Germinal center (tissue), 1 donor: Measurements from ENCODE around the gene POU2F2.

Source experiments
- DNase-seq: peaks from one replicate; pipeline ENCODE4 v3.0.0; 2012; ENCODE audit warnings: mixed read lengths, low spot score

The POU2F2 gene

DNA sequence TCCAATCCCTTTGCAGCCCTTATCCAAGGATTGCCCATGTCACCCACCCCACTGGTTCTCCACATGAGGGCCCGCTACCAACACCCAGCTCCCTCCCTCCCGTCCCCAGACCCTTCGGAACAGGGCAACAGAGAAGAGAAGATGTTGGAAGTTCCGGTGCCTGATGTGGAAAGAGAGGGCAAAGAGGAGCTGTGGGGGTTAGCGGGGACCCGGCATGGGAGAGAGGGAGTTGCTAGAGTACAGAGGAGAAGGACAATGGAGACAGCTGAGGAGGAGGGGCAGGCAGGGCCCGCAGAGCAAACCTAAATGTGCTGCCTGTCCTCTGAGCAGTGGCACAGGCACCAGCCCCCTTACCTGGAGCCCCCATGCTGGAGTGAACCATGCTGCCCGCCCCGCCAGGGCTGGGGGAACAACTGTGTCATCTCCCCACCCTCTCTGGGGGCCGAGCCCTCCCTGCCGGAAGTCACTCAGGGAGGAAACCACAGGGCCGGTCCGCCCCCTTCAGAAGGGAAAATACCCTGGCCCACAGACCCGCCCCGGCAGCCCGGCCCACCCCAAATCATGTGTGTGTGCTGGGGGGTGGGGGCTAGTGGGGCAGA, at the start of gene POU2F2:
Gene POU2F2, minus strand, starts transcription at position 417 of the 599 bp plus-strand sequence. Its CDS starts 35 bp downstream, at position 382.
- DNase-seq: peak; percentile 83

DNA sequence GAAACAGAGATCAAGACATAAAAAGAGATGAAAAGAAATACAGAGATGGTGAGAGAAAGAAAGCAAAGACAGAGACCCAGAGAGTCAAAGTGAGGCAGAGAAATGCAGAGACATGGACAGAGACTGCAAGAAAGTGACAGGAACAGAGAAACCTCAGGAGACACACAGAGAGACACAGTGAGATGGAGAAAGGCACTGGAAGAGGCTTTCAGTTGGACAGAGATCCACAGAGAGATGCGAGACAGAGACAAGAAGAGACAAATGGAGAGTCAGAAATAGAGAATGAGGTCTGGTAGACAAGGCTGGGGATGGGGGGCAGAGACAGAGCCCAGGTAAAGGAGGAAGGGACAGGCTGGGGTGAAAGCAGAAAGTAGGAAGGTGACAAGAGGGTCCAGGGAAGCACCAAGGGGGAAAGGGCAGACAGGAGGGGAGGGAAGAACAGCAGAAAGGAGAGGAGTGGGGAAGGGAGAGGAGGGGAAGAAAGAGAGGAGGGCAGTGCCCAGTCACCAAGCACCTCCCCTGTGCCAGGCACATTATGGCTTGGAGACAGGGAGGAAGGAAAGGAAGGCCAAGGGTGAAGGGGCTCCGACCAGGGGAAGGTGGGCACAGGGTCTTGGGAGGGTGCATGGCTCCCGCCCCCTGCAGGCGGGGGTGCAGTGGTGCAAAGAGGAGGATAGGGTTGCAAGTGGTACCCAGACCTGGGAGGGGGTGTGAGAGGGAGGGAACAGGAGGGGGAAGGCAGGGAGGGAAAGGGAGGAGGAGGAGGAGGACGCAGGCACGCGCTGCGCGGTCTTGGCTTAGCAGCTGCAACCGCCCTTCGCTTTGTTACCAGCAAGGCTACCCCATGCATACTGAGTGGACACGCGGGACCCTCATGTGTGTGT, 46.8 kb upstream of the POU2F2 start:
- peak; percentile 66 for DNase-seq

DNA sequence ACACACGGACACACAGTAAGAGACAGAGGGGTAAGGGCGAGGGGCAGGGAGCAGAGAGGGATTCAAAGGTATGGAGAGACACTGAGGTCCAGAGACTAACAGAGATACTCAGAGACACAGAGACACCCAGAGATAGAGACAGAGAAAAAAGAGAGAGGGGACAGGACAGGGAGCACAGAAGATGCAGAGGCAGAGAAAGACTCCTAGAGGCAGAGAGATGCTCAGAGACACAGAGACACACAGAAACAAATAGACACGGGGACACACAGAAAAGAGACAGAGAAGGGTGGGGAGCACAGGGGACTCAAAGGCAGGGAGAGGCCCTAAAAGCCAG, 45.4 kb upstream of the POU2F2 start:
- DNase-seq: no peak

DNA sequence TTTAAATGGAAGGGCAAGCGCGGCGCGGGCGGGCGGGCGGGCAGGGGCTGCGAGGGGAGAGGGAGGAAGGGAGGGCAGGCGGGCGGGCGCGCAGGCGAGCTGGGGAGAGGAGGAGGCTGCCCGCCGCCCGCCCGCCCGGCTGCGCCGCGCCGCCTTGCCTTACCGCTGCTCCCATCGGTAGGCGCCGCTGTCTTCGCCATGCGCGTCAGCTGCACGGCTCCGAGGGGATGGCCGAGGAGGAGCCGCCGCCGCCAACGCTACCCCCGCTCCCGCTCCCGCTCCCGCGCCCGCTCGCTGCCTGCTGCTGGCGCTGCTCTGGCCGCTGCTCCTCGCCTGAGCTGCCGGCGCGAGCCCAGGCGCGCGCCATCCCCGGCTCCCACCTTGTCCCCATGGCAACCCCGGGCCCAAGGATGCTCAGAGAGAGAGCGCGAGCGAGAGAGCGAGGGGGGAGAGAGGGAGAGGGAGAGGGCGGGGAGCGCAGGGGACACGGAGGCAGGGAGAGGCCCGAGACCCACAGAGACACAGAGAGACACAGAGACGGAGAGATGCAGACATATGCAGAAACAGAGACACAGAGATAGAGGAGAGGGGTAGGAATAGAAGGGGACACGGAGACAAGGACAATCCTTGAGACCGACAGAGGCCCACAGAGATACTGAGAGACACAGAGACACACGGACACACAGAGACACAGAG, 44.9 kb upstream of the POU2F2 start:
- peak; percentile 77 for DNase-seq

DNA sequence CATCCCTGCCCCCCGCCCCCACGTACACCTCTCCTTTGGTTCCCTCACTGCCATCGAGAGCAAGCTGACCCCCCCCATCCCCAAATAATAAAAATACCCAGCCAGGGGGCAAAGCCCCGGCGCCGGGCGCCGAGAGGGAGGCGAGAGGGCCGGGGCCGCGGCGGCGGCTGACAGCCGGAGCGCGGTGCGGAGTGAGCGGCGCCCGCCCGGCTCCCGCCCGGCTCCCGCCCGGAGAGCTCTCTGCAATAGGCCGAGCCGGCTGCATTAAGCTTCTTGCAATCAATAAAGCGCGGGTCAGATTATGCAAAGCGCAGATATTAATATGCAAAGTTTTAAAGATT, 44.4 kb upstream of the POU2F2 start:
- no peak for DNase-seq

DNA sequence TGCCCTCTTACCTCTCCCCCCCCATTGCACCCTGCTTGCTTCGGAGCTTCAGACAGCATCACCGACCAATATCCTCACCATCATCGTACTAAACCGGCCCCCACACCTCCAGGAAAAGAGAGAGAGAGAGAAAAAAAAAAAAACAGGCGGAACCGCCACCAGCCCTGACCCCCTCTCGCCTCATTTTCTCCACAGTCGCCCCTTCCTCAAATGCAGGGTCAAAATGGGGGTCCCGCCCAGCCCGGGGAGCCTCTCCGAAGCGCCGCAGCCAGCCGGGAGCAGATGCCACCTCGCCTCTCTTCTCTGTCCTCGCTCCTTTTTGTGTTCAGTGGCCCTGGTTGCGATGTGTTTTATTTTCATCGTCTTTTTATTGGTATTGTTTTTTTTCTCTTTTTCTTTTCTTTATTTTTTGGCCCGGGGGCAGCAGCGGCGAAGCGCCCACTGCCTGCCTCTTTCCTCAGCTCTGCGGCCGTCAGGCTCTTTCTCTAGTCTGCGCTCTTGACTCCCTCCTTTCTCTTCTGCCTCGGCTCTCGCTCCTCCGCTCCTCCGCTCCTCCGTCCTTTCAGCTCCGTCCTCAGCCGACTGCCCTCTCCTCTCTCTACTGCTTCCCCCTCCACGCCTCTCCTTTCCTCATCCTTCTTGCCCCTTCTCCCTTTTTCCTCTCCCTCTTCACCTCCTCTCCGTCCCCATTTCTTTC, 43.9 kb upstream of the POU2F2 start:
- peak; percentile 33 for DNase-seq

DNA sequence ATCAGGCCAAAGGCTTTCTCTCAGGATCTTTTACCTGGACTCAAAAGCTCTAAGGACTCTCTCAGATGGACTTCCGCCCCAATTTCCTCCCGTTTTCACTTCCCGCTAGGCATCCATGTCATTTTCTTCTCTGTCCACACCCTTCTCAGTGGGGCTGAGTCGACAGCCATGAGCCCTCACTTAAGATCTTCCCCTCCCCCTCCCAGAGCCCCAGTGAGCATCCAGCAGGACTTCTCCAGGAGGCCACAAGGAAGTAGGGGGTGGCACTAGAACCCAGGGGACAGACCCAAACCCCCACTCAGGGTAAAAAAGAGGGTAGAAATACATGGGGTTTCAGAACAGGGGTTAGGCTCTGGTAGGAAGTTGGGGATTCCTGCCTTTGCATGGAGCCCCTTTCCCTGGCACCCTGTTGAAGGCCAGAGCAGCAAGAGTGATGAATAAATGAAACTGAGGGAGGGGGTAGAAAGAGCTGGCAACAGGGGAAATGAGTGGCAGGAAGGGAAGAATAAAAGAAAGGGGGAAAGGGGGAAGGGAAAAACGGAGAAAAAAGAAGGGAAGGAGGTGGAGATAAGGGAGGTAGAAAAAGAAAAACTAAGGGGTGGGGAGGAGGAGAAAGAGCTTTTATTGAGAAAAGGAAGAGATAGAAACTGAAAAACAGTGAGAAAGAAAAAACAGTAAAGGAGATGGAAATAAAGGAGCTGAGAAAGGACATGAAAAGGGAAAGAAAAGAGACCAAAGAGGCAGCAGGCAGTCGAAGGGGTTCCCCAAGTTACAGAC, 42.9 kb upstream of the POU2F2 start:
- DNase-seq: no peak

DNA sequence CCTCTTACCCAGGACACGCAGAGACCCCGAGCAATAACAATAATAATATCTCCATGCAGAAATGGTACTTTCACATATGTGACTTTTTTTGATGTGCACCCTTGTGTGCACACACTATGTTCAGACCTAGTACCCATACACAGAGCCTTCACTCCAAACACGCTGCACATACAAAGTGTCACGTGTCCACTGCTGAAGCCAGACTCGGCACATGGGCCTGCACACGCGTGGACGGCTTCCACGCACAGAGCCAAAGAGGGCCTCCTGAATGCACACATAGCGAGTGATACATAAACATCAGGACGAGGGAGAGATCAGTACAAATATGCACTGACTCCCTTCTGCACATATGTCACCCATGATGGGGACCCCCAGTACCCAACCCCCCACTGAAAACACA, 41.9 kb upstream of the POU2F2 start:
- no peak for DNase-seq

DNA sequence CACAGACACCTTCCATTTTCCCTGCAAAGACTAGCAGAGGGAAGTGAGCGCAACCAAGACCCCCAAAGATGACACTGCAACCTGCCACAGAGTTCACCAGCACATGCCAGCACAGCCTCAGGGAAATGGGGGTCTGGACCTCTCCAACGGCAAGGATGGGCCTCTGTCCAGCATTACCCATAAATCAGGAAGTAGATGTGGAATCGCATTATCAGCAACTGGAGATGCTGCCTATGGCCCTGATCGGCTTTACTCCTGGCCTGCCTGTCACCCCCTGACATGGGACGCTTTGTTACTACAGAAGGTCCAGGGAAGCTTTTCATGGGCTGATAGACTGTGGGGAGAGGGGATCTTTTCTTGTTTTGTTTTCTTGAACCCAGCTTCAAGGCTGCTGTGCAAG, 41.4 kb upstream of the POU2F2 start:
- no peak for DNase-seq

DNA sequence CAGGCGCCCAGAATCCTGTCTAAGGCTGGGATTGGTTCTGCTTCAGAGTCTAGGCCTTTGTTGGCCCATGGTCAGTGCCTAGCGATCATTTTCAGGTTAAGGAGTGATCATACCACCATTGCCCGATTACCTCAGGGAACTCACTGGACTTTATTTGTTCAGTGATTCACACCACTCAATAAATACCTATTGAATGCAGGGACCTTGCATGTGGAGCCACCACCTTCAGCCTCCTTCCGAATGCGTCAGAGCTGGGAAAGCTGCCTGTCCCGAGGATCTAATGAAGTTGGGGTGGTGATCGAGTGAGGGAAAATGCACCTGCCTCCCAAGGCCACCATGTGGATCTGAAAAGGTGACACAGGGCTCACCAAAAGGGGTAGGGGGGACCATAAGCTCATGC, 40.0 kb upstream of the POU2F2 start:
- no peak for DNase-seq

DNA sequence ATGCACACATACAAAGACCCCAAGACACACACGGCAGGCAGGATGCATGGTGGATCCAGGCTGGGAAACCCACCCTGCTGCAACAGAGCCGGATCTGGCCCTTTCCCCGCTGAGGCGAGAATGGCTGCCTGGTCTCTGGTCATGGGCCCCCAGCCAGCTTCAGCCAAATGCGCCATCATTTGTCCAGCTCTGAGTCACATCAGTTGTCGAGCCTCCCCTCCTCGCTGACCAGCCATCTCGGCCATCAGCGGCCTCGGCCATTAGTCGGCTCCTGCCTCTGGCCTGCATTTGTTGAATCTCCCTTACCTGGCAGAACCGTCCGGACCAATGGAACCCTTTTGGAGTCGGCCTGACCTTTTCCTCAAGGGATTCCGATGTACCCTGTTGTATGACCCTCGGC, 38.5 kb upstream of the POU2F2 start:
- no peak for DNase-seq

DNA sequence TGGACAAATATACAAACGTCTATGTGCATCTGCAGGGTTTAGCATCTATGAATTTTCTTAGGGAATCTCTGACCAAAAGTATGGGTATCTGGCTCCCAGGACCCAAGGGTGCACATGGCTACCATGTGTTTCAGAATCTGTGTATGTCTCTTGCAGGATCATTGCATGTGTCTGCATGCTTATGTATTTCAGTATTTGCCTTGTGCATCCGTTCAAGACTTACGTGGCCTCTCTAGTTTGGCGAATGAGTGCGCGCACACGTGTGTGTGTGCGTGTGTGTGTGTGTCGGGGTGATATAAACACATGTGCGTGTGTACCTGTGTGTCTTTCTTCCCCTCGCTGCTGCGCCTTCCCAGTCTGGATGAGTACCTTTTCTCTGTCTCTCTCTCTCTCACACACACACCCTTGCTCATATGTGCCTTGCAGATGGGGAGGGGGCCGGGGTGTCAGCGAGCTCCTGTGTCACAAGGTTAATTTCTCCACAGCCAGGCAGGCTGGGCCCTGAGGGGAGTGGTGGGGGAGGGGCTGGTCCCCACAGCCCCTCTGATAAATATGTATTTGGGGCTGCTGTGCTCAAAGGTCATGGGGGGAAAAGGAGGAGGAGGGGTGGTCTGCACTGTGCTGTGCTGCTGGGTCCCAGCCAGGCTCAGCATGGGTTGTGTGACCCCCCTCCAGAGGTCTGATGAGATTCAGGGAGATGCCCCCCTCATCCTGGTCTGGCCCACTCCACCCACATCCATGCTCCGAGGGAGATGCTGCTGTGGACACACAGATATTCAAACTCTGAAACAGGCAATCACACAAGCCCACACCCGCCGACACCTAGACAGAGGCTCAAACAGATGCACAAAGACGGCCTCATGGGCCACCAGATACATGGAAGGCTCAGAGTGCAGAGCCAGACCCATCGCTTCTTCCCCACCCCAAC, 37.5 kb upstream of the POU2F2 start:
- no peak for DNase-seq

DNA sequence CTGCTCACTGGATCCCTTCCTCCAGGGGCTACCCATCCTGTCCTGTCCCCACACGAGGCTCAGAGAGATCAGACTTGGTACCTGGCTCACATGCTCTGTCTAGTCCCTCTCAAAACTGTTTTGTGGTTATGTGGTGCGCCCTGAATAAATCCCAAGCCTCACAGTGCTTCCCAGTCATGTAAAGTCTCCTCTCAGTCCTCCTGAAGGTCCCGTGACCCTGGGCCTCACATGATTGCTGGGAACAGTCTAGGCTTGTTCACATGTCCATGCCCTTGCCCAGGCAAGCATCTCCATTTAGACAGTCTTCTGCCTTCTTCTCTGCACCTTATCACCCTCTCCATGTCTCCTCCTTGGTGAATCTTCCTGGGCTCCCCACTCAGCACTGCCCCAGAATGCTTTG, 36.0 kb upstream of the POU2F2 start:
- no peak for DNase-seq

DNA sequence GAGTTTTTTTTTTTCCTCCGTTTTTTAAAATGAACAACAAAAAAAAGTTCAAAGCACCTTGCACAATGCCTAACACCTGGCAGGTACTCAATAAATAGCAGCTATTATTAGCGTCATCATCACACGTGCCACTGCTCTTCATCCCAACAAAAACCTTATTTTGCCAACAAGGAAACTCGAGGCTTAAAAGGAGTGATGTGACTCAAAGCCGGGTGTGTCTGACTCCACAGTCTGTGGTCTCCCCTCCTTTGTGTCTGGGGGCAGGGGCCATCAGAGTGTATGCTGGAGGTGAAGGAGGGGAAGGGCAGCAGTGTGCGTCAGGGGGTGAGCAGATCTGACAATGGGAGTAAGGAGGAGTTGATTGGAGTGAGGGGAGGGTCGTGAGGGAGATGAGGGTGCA, 34.1 kb upstream of the POU2F2 start:
- DNase-seq: no peak

DNA sequence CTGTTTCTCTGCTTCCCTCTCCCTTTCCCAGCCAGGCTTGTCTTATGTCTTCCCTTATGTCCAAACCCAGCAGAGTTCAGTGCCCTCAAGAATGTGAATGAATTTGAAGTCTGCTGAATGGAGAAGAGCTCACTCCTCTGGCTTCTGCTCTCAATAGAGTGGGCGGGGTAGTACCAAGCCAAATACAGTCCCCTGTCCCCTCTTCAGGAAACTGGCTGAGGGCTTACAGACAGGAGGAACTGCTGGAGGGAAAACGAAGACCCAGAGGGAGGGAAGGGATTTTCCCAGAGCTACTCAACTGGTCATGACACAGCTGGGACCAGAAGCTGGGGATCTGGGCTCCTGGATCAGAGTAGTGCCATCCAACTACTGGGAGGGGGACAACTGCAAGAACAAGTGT, 32.9 kb upstream of the POU2F2 start:
- no peak for DNase-seq

DNA sequence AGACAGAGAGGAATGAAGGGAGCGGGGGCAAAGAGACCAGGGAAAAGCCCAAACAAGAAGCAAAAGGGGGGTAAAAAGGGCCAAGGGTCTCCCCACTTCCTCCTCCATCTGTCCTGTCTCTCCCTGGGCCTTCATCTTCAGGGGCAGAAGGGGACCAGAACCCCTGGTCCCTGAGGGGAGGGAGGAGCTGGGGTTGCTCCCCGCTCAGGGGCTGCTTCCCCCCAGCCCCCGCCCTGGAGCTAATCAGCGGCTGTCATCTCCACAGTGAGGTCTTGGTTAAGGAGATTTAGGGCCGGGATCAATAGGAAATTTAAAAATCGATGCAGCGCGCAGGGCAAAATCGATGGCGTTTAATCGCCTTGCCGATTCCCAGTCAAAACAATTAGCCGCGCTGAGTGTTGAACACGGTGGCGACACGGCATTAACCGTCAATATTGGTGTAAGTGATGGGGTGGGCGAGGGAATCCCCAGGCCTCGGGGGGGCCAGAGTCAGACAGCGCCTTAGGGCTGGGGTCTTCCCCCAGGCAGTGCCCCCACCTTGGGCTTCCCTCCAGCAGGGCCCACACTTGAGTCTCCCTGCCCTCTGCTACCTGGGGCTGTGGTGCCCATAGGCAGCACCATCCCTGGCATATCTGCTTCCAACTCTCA, 29.5 kb upstream of the POU2F2 start:
- no peak for DNase-seq

DNA sequence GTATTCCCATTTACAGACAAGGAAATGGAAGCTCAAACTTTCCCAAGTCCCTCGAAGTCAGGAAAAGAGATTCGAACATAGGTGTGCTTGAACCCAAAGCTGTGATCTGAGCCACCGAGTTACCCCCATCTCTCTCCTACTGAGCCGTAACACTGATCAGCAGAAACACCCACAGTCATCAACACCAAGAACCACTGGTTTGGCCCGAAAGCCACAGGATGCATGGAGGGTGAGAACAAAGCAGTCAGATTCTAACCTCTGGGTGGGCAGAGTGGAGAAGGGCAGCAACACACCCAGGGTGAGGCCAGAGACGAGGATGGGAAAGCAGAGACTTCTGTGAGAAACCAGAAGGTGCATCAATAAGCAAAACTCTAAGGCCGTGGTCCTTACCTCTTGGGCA, 27.7 kb upstream of the POU2F2 start:
- no peak for DNase-seq

DNA sequence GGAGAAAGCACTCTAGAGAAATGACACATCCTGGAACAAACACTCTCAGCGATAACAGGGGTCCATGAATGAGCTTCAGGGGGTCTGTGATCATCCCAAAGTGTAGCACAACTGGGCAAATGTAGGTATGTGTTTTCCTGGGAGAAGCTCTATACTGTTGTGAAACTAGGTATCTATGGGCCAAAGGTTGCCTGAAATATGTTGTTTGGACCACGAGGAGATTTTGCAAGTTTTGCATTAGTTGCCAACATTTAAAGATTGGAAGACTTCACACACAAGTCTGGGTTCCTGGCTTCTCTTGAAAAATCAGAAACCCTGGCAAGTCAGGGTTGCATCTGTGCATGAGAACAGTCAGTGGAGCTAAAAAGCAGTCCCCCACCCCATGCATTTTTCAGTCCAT, 26.7 kb upstream of the POU2F2 start:
- DNase-seq: no peak

DNA sequence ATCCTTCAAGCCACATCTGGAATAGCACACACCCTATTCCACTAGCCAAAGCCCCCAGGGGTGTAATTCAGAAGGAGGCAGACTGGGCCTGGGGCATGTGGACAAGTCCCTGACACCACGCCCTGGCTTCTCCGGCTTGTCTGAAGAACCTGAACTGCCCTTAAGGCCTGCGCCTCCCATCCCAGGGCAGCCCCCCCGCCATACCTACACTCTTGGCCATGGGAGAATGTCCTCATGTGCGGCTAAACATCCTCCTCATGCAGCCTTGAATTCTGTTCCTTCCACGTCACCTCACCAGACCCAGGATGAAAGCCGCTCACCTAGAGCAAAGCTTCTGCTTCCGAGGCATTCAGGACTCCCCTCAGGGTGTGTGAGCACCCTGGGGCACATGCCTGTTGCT, 24.3 kb upstream of the POU2F2 start:
- no peak for DNase-seq

DNA sequence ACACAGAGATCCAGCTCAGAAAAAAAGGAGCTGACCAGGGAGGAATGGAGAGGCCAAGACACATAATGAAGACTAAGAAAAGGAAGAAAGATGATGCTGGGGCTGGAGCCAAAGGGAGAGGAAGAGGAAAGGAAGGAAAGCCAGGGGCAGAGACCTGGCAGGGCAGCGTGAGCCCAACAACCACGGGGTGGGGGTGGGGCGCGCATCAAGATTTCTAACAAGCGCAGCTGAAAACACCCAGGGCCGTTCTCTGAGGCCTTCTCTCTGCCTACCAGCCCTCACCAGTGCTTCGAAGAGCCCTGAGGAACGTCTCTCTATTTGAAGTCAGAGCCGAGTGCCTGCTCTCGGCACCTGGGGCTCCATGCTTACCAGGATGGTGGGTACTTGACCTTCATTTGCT, 23.6 kb upstream of the POU2F2 start:
- no peak for DNase-seq
